HFFc6 (cell line): ENCODE results near the gene FAM163B. TPM values are rescaled to one million over a fixed set of nuclear protein-coding genes. Genes with fewer than 3 reads are reported as not detected.
A peak's percentile ranks its signal among the peaks of the same experiment; 100 is the strongest.

Source experiments
- DNase-seq: peaks from one replicate; pipeline ENCODE4 v3.0.0-alpha.2; 2018
- H3K27ac Mint-ChIP-seq: 2 replicates; pipeline ENCODE4 v1.8.0; 2020; ENCODE audit warnings: mild to moderate bottlenecking, mixed read lengths
- H3K27me3 Mint-ChIP-seq: 2 replicates; pipeline ENCODE4 v1.8.0; 2021; ENCODE audit warnings: mild to moderate bottlenecking, moderate library complexity, mixed read lengths; ENCODE audit not compliant: insufficient read depth
- H3K36me3 Mint-ChIP-seq: 2 replicates; pipeline ENCODE4 v1.8.0; 2021; ENCODE audit warnings: low read depth, mixed read lengths
- H3K4me1 Mint-ChIP-seq: 2 replicates; pipeline ENCODE4 v1.8.0; 2020; ENCODE audit warnings: low read depth, mixed read lengths
- H3K4me3 Mint-ChIP-seq: 2 replicates; pipeline ENCODE4 v1.8.0; 2020; ENCODE audit warnings: mild to moderate bottlenecking, moderate library complexity, mixed read lengths
- H3K9me3 Mint-ChIP-seq: 2 replicates; pipeline ENCODE4 v1.8.0; 2020; ENCODE audit warnings: mild to moderate bottlenecking, mixed read lengths
- CTCF ChIP-seq: fragments of 200-600 bp; sonication (generic); IDR thresholded peaks from 2 replicates; pipeline ENCODE4 v1.5.0; 2021; ENCODE audit warnings: antibody characterized with exemption, mild to moderate bottlenecking
- total RNA-seq, 6 experiments: library from RNA; stranded (reverse); fragmentation: NEBNext Ultra II Directional; extraction: Animal tissue kit (Norgen Biotek cat#: 25700); gene quantifications; 2 replicates in 1 of 6; 3 replicates in 5 of 6; pipeline ENCODE4 v1.2.3, GENCODE V29; 2021

Gene FAM163B
- total RNA-seq, 6 experiments from 2014 or later, result not detected

GRCh38 chr9:133534346-133535291, 74.6 kb downstream of the FAM163B start, which contains the start of gene ADAMTSL2:
Gene ADAMTSL2 (plus strand): TSS chr9:133534704. CDS start chr9:133536713, 2,009 bp downstream.
- TF ChIP-seq CTCF, result no peak
- Mint-ChIP-seq H3K27me3 (peaks cover 31% of the 10 kb centered on the region), H3K4me1 (peaks cover 5% of the 10 kb centered on the region; the same call in 1 of the 2 replicates), H3K9me3 (no peaks in the 10 kb centered on the region), H3K36me3 (no peaks in the 10 kb centered on the region), H3K4me3 (no peak within 1 kb of the TSS), H3K27ac (no peak within 1 kb of the TSS)
- DNase-seq, result no peak

GRCh38 chr9:133533857-133534256, 75.3 kb downstream of the FAM163B start:
- Mint-ChIP-seq H3K36me3 (no peaks in the 10 kb centered on the region), H3K4me1 (no peaks in the 10 kb centered on the region), H3K27ac (no peak overlapping the region), H3K9me3 (no peaks in the 10 kb centered on the region), H3K27me3 (peaks cover 33% of the 10 kb centered on the region), H3K4me3 (no peak overlapping the region)
- no peak for DNase-seq
- no peak for TF ChIP-seq CTCF

GRCh38 chr9:133532937-133533668, 76.1 kb downstream of the FAM163B start:
- TF ChIP-seq CTCF, result peak; percentile 68
- Mint-ChIP-seq H3K27me3 (peaks cover 33% of the 10 kb centered on the region), H3K4me3 (no peak overlapping the region), H3K4me1 (no peaks in the 10 kb centered on the region), H3K27ac (no peak overlapping the region), H3K9me3 (no peaks in the 10 kb centered on the region), H3K36me3 (no peaks in the 10 kb centered on the region)
- peak; percentile 41 for DNase-seq

- TF ChIP-seq CTCF, result no peak
- Mint-ChIP-seq H3K27ac (no peak overlapping the region), H3K27me3 (peaks cover 44% of the 10 kb centered on the region), H3K36me3 (no peaks in the 10 kb centered on the region), H3K9me3 (no peaks in the 10 kb centered on the region), H3K4me1 (no peaks in the 10 kb centered on the region), H3K4me3 (no peak overlapping the region)
- no peak for DNase-seq
These were observed 77.9 kb downstream of the FAM163B start for GRCh38 chr9:133531293-133531692.

GRCh38 chr9:133529874-133530273, 79.3 kb downstream of the FAM163B start:
- no peak for DNase-seq
- Mint-ChIP-seq H3K36me3 (no peaks in the 10 kb centered on the region), H3K27me3 (peaks cover 48% of the 10 kb centered on the region), H3K4me1 (no peaks in the 10 kb centered on the region), H3K9me3 (no peaks in the 10 kb centered on the region), H3K4me3 (no peak overlapping the region), H3K27ac (no peak overlapping the region)
- TF ChIP-seq CTCF, result no peak
